HepG2 (cell line): ENCODE data around the gene CHN2. TPM values are rescaled to one million over a fixed set of nuclear protein-coding genes. Genes with fewer than 3 reads are reported as not detected.

Experiments used
- ARNT2 ChIP-seq: sonication (generic); formaldehyde crosslinking; IDR thresholded peaks from 2 replicates; pipeline ENCODE4 v1.8.0; 2022; ENCODE audit warnings: mild to moderate bottlenecking, low read depth, missing genetic modification reagents, moderate library complexity
- HMG20A ChIP-seq: IDR thresholded peaks from 2 replicates; pipeline ENCODE4 v1.6.1; 2016; ENCODE audit warnings: borderline replicate concordance
- PAX8 ChIP-seq: sonication (generic); formaldehyde crosslinking; IDR thresholded peaks from 2 replicates; pipeline ENCODE4 v1.8.0; 2022; ENCODE audit warnings: mild to moderate bottlenecking, missing genetic modification reagents, borderline replicate concordance
- RBM39 ChIP-seq: fragments of 200-400 bp; formaldehyde crosslinking; IDR thresholded peaks from one replicate; pipeline ENCODE4 v1.6.1; 2018; ENCODE audit warnings: antibody characterized with exemption, mild to moderate bottlenecking, low read depth, low read length; ENCODE audit not compliant: poor library complexity, severe bottlenecking
- SIN3A ChIP-seq: IDR thresholded peaks from 2 replicates; pipeline ENCODE4 v1.6.1; 2011; ENCODE audit warnings: low read depth, mild to moderate bottlenecking, control low read depth, low read length, borderline replicate concordance
- SIN3B ChIP-seq: fragments of 150-350 bp; IDR thresholded peaks from 2 replicates; pipeline ENCODE4 v1.6.1; 2014; ENCODE audit warnings: low read length
- ZFP62 ChIP-seq: sonication (generic); formaldehyde crosslinking; IDR thresholded peaks from 2 replicates; pipeline ENCODE4 v1.4.0; 2020; ENCODE audit warnings: missing genetic modification reagents
- ZNF180 ChIP-seq: sonication (generic); formaldehyde crosslinking; IDR thresholded peaks from 2 replicates; pipeline ENCODE4 v1.4.0; 2020; ENCODE audit warnings: low read depth, missing genetic modification reagents, borderline replicate concordance
- ZSCAN20 ChIP-seq: sonication (generic); formaldehyde crosslinking; IDR thresholded peaks from 2 replicates; pipeline ENCODE4 v1.4.0; 2020; ENCODE audit warnings: missing genetic modification reagents, mild to moderate bottlenecking, borderline replicate concordance
- polyA plus RNA-seq, 8 experiments: library from polyadenylated mRNA; depleted of rRNA in 3 of 8; stranded (reverse) in 7 of 8; unstranded in 1 of 8; fragments of >200 nt; fragmentation: Illumina TruSeq in 4 of 8; extraction: Trizol in 4 of 8; gene quantifications; 2 replicates each; pipeline versions ENCODE4 v1.2.1 to v1.2.3, GENCODE V29; 2011 to 2016; ENCODE audit warnings: low read depth in 4 of 8, missing spikeins in 1 of 8, mixed read lengths in 1 of 8; ENCODE audit not compliant: insufficient read depth in 1 of 8
- total RNA-seq, 5 experiments: library from RNA; depleted of rRNA; stranded (reverse); fragments of >200 nt; fragmentation: Illumina TruSeq; extraction: Trizol; gene quantifications; 2 replicates each; pipeline ENCODE4 v1.2.3, GENCODE V29; 2016; ENCODE audit warnings: low read depth in 1 of 5
- TF ChIP-seq, protein P1 (sequence below), 2 experiments: sonication (generic) in 1 of 2; formaldehyde crosslinking in 1 of 2; IDR thresholded peaks; 2 replicates each; pipeline versions ENCODE4 v1.4.0 to v1.6.1; 2016 to 2020; ENCODE audit warnings: borderline replicate concordance in 1 of 2, low read depth in 1 of 2, mild to moderate bottlenecking in 1 of 2, missing genetic modification reagents in 1 of 2
- TF ChIP-seq, protein P2 (sequence below): sonication (generic); formaldehyde crosslinking; IDR thresholded peaks from 2 replicates; pipeline ENCODE4 v1.4.0; 2020; ENCODE audit warnings: missing genetic modification reagents
- TF ChIP-seq, protein P3 (sequence below): sonication (generic); formaldehyde crosslinking; IDR thresholded peaks from 2 replicates; pipeline ENCODE4 v1.8.1; 2023; ENCODE audit warnings: missing genetic modification reagents, inconsistent platforms, borderline replicate concordance
- TF ChIP-seq, protein P4 (sequence below): sonication (generic); formaldehyde crosslinking; IDR thresholded peaks from 2 replicates; pipeline ENCODE4 v1.4.0; 2020; ENCODE audit warnings: missing genetic modification reagents; ENCODE audit errors: not compliant biosample characterization
- TF ChIP-seq, protein P5 (sequence below): sonication (generic); formaldehyde crosslinking; conservative IDR thresholded peaks from 2 replicates; pipeline ENCODE4 v1.4.0; 2020; ENCODE audit warnings: missing genetic modification reagents

The CHN2 gene
- total and polyA plus RNA-seq, 2 of the 13 experiments (the other 11 are each of a cell fraction or from before 2014, with no cell fraction given) = 23.5 to 30.5 TPM

DNA sequence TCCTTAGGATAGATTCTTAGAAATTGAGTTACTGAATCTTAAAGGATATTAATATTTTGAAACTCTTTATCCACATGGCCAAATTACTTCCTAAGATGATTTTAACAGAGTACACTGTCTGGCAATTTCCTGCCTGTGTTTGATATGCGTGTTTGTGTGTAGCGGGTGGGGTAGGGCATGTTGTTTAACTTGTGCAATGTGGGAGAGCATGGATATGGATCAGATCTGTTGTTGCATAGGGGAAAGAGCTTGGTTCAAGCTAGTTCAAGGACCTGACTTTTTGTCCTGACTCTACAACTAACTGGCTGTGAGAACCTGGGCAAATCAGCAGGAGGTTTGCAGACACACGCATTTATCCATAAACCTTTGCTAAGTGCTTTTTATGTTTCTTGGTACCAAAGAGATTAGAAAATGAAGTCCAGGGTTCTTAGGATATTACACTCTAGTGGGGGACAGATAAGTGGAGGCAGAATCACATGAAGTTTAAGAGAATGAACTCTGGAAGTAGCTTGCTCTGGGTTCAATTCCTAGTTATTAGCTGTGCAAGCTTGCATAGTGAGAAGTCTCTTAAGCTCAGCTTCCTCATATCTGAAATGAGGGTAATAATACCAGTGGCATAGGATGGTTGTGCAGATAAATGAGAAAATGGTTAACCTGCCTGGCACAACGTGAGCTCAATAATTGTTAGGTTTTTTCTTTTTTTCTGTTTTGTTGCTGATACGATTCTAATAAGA, 272.8 kb downstream of the CHN2 start (continued):
- TF ChIP-seq, protein P1, sequence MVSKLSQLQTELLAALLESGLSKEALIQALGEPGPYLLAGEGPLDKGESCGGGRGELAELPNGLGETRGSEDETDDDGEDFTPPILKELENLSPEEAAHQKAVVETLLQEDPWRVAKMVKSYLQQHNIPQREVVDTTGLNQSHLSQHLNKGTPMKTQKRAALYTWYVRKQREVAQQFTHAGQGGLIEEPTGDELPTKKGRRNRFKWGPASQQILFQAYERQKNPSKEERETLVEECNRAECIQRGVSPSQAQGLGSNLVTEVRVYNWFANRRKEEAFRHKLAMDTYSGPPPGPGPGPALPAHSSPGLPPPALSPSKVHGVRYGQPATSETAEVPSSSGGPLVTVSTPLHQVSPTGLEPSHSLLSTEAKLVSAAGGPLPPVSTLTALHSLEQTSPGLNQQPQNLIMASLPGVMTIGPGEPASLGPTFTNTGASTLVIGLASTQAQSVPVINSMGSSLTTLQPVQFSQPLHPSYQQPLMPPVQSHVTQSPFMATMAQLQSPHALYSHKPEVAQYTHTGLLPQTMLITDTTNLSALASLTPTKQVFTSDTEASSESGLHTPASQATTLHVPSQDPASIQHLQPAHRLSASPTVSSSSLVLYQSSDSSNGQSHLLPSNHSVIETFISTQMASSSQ (IDR thresholded peaks at IDR 0.05; ENCODE audit: low read depth) = no peak
- TF ChIP-seq, protein P1 (CRISPR knock-in tag; IDR thresholded peaks at IDR 0.05; ENCODE audit: borderline replicate concordance) = no peak
- TF ChIP-seq ZFP62 (no peak), ZNF180 (CRISPR knock-in tag) (no peak), HMG20A (no peak), SIN3A (no peak), SIN3B (no peak), ARNT2 (CRISPR knock-in tag) (no peak), RBM39 (no peak), ZSCAN20 (CRISPR knock-in tag) (no peak), PAX8 (CRISPR knock-in tag) (no peak)
- TF ChIP-seq, protein P2, sequence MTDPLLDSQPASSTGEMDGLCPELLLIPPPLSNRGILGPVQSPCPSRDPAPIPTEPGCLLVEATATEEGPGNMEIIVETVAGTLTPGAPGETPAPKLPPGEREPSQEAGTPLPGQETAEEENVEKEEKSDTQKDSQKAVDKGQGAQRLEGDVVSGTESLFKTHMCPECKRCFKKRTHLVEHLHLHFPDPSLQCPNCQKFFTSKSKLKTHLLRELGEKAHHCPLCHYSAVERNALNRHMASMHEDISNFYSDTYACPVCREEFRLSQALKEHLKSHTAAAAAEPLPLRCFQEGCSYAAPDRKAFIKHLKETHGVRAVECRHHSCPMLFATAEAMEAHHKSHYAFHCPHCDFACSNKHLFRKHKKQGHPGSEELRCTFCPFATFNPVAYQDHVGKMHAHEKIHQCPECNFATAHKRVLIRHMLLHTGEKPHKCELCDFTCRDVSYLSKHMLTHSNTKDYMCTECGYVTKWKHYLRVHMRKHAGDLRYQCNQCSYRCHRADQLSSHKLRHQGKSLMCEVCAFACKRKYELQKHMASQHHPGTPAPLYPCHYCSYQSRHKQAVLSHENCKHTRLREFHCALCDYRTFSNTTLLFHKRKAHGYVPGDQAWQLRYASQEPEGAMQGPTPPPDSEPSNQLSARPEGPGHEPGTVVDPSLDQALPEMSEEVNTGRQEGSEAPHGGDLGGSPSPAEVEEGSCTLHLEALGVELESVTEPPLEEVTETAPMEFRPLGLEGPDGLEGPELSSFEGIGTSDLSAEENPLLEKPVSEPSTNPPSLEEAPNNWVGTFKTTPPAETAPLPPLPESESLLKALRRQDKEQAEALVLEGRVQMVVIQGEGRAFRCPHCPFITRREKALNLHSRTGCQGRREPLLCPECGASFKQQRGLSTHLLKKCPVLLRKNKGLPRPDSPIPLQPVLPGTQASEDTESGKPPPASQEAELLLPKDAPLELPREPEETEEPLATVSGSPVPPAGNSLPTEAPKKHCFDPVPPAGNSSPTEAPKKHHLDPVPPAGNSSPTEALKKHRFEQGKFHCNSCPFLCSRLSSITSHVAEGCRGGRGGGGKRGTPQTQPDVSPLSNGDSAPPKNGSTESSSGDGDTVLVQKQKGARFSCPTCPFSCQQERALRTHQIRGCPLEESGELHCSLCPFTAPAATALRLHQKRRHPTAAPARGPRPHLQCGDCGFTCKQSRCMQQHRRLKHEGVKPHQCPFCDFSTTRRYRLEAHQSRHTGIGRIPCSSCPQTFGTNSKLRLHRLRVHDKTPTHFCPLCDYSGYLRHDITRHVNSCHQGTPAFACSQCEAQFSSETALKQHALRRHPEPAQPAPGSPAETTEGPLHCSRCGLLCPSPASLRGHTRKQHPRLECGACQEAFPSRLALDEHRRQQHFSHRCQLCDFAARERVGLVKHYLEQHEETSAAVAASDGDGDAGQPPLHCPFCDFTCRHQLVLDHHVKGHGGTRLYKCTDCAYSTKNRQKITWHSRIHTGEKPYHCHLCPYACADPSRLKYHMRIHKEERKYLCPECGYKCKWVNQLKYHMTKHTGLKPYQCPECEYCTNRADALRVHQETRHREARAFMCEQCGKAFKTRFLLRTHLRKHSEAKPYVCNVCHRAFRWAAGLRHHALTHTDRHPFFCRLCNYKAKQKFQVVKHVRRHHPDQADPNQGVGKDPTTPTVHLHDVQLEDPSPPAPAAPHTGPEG (CRISPR knock-in tag) = no peak
- TF ChIP-seq, protein P3, sequence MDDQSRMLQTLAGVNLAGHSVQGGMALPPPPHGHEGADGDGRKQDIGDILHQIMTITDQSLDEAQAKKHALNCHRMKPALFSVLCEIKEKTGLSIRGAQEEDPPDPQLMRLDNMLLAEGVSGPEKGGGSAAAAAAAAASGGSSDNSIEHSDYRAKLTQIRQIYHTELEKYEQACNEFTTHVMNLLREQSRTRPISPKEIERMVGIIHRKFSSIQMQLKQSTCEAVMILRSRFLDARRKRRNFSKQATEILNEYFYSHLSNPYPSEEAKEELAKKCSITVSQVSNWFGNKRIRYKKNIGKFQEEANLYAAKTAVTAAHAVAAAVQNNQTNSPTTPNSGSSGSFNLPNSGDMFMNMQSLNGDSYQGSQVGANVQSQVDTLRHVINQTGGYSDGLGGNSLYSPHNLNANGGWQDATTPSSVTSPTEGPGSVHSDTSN (CRISPR knock-in tag) = no peak
- TF ChIP-seq, protein P4, sequence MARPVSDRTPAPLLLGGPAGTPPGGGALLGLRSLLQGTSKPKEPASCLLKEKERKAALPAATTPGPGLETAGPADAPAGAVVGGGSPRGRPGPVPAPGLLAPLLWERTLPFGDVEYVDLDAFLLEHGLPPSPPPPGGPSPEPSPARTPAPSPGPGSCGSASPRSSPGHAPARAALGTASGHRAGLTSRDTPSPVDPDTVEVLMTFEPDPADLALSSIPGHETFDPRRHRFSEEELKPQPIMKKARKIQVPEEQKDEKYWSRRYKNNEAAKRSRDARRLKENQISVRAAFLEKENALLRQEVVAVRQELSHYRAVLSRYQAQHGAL (CRISPR knock-in tag) = no peak
- TF ChIP-seq, protein P5, sequence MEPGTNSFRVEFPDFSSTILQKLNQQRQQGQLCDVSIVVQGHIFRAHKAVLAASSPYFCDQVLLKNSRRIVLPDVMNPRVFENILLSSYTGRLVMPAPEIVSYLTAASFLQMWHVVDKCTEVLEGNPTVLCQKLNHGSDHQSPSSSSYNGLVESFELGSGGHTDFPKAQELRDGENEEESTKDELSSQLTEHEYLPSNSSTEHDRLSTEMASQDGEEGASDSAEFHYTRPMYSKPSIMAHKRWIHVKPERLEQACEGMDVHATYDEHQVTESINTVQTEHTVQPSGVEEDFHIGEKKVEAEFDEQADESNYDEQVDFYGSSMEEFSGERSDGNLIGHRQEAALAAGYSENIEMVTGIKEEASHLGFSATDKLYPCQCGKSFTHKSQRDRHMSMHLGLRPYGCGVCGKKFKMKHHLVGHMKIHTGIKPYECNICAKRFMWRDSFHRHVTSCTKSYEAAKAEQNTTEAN (CRISPR knock-in tag) = no peak
